ENCODE measurements around the gene IL1RN.

The IL1RN gene

DNA sequence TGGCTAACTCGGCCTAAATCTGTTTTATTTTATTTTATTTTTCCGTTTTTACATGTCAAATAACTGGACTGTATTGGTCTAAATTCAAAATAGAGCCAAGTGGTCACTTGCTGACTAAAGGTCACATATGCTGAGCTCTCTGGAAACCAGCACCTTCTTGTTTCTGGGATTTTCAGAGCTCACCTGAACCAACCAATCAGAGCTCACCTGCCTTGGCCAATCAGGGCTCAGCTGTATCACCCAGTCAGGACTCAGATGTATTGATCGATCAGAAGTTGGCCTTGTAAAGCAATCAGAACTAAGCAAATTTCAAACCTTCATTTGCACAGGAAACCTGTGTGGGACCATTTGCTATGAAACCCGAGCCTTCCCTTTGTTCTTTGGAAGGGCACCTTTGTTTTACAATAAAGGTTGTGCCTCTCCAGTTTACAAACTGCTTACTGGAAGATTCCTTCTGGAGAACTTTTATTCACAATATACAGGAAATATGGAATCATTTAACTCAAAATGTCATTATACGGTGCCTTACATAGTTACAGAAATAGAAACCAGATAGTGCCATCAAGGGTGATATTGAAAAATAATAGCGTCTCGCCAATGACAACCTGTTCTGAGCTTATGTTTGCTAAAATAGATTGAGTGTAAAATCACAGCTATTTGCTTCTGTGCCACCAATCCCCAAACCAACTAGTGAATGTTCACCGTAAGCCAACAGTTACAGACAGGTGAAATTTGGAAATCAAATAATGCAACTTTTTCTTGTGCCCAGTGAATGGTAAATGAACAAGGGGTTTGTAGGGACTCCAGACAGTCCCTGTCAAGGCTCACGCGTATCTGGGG, 29.1 kb downstream of the IL1RN start:
- no peak for DNase-seq (ENCODE audit: extremely low read depth, insufficient read length)
- Histone ChIP-seq H3K36me3 (ENCODE audit: control insufficient read depth, insufficient read depth, low read length) (no peaks in the 10 kb centered on the region), H3K27me3 (replicated peaks; ENCODE audit: control insufficient read depth, insufficient read depth, low read length) (no peaks in the 10 kb centered on the region), H3K4me3 (replicated peaks; ENCODE audit: low read depth, low read length) (peak overlapping the region; percentile 50)
- no peak for TF ChIP-seq CTCF (IDR thresholded peaks at IDR 0.05; ENCODE audit: insufficient read depth, low read length, poor library complexity, severe bottlenecking)

DNA sequence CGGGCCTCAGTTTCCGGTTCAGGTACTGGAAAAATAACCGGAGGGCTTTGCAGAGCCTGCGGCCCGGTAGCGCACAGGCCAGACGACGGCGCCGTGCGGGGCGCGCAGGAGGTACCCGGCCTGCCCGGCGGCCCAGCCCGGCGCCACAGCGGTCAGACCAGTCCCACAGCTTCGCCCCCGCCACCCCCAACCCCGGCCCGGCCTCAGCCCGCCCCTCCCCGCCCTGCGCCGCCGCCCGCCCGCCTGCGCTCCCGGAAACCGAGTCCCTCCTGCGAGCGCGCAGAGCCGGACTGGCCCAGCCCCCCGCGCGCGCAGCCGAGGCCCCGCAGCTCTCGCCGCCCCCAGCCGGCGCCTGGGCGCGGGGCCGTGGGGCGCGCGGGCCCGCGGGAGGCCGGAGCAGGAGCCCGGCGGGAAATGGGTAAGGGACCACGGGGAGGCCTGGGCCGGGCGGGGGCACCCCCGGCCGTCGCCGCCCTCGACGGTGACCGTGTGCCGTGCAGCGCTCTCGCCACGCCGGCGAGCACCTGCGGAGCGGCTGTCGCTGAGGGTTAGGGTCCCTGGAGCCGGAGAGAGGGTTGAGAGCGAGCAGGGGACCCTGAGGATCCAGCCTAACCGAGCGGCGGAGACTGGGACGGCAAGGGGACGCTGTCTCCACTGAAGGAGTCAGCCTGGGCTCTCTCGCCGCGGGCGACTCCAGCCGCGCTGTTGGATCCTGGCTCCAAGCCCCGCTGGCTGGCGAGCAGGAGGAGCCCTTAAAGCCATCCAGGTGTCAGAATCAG, 29.9 kb downstream of the IL1RN start:
- H3K27me3 ChIP-seq (replicated peaks; ENCODE audit: control insufficient read depth, insufficient read depth, low read length) = no peaks in the 10 kb centered on the region
- peak; percentile 40 for DNase-seq (ENCODE audit: extremely low read depth, insufficient read length)
- peak overlapping the region; percentile 55 for H3K4me3 ChIP-seq (replicated peaks; ENCODE audit: low read depth, low read length)
- H3K36me3 ChIP-seq (ENCODE audit: control insufficient read depth, insufficient read depth, low read length) = no peaks in the 10 kb centered on the region
- no peak for TF ChIP-seq CTCF (IDR thresholded peaks at IDR 0.05; ENCODE audit: insufficient read depth, low read length, poor library complexity, severe bottlenecking)

GRCh38 chr2:113157897-113158753, 30.7 kb downstream of the IL1RN start:
- no peak for DNase-seq (ENCODE audit: extremely low read depth, insufficient read length)
- H3K27me3 ChIP-seq (replicated peaks; ENCODE audit: control insufficient read depth, insufficient read depth, low read length) = no peaks in the 10 kb centered on the region
- no peak for TF ChIP-seq CTCF (IDR thresholded peaks at IDR 0.05; ENCODE audit: insufficient read depth, low read length, poor library complexity, severe bottlenecking)
- H3K4me3 ChIP-seq (replicated peaks; ENCODE audit: low read depth, low read length) = peak overlapping the region; percentile 55
- H3K36me3 ChIP-seq (ENCODE audit: control insufficient read depth, insufficient read depth, low read length) = no peaks in the 10 kb centered on the region

DNA sequence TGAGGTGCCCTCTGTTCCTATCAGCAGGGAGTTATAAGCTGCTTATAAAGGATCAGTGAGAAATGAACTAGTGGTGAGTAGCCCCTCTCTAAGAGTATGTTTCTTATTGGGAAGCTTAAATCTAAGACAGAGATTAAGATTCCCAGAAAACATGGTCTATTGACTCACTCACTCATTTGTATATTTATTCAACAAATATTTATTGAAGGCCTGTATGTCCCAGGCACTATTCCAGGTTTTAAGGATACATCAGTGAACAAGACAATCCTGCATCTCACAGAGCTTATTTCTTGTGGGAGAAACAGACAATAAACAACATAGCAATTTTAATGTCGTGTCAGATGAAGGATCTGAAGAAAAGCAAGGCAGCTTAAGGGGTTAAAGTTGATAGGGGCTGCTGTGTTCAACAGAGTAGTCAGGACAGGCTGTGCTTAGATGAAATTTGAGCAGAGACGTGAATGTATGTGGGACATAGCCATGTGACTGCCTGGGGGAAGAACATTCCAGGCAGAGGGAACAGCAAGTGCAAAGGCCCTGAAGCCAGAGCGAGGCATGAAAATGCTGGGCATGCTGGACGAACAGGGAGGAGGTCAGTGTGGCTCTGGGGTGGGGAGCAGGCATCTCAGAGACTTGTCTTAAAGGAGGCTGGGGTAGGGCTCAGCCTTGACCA, 31.6 kb downstream of the IL1RN start:
- no peak for DNase-seq (ENCODE audit: extremely low read depth, insufficient read length)
- no peak overlapping the region for H3K4me3 ChIP-seq (replicated peaks; ENCODE audit: low read depth, low read length)
- TF ChIP-seq CTCF (IDR thresholded peaks at IDR 0.05; ENCODE audit: insufficient read depth, low read length, poor library complexity, severe bottlenecking) = no peak
- no peaks in the 10 kb centered on the region for H3K36me3 ChIP-seq (ENCODE audit: control insufficient read depth, insufficient read depth, low read length)
- H3K27me3 ChIP-seq (replicated peaks; ENCODE audit: control insufficient read depth, insufficient read depth, low read length) = no peaks in the 10 kb centered on the region

GRCh38 chr2:113160248-113160647, 32.9 kb downstream of the IL1RN start:
- no peak for TF ChIP-seq CTCF (IDR thresholded peaks at IDR 0.05; ENCODE audit: insufficient read depth, low read length, poor library complexity, severe bottlenecking)

More at GRCh38 chr2:113160248-113160647, 32.9 kb downstream of the IL1RN start:
- Histone ChIP-seq H3K27me3 (replicated peaks; ENCODE audit: control insufficient read depth, insufficient read depth, low read length) (no peaks in the 10 kb centered on the region), H3K36me3 (ENCODE audit: control insufficient read depth, insufficient read depth, low read length) (no peaks in the 10 kb centered on the region), H3K4me3 (replicated peaks; ENCODE audit: low read depth, low read length) (no peak overlapping the region)
- no peak for DNase-seq (ENCODE audit: extremely low read depth, insufficient read length)

Data from GM06990 (cell line).